ENCODE results near the gene KLK11. TPM values are rescaled to one million over a fixed set of nuclear protein-coding genes. Genes with fewer than 3 reads are reported as not detected.

Gene KLK11
- total and polyA plus RNA-seq, 9 donors = 0.34 to 2.1 (median 0.45) TPM; not detected in 6

DNA sequence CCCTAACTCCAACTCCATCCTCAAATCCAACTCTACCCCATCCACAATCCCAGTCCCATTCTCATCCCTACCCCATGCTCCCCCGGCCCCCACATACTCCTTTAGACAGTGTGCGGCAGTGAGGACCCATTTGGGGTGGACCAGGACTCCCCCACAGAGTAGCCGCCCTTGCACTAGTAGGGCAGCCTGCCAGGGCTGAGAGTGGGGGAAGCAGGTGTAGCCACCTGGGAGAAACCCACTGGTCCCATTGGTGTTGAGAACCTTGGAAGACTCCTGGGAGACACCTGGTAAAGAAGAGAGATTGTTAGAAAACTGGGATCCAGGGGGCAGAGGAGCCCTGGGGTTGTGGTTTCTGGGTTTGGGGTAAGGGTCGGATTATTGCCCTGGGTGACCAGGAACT lies 33.9 kb upstream of the KLK11 start:
- H3K4me3 ChIP-seq (ENCODE audit: low read length) = no peak overlapping the region
- H3K36me3 ChIP-seq (ENCODE audit: control insufficient read depth, insufficient read depth, low read length) = no peaks in the 10 kb centered on the region
- no peaks in the 10 kb centered on the region for H3K4me1 ChIP-seq (ENCODE audit: control insufficient read depth, insufficient read depth, low read length)
- H3K9me3 ChIP-seq (replicated peaks; ENCODE audit: control insufficient read depth, low read depth, low read length) = no peaks in the 10 kb centered on the region
- no peak overlapping the region for H3K27ac ChIP-seq (ENCODE audit: low read length)
- peaks cover 12% of the 10 kb centered on the region for H3K27me3 ChIP-seq (ENCODE audit: control insufficient read depth, insufficient read depth, low read length)
- 30% methylated on average over 1 of the region's 4 CpGs for WGBS (ENCODE audit: insufficient coverage)
- DNase-seq = no peak

DNA sequence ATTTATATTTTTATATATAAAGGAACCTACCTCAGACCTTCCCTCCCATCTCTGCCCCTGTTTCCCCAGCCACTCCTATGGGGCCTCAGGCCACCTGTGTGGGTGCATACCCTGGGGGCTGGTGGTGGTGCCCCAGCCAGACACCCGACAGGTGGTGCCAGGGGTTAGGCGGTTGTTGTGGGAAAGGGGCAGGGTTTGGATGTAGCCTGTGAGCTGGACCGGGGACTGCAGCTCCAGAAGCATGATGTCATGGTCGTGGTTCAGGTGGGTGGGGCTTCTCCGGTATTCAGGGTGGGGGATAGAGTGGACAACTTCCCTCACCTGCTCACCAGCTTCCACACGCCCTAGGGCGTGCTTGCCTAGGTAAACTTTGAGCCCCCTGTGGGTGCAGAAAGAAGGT lies 33.3 kb upstream of the KLK11 start:
- DNase-seq = no peak
- Histone ChIP-seq H3K27ac (ENCODE audit: low read length) (no peak overlapping the region), H3K4me3 (ENCODE audit: low read length) (no peak overlapping the region), H3K9me3 (replicated peaks; ENCODE audit: control insufficient read depth, low read depth, low read length) (no peaks in the 10 kb centered on the region), H3K36me3 (ENCODE audit: control insufficient read depth, insufficient read depth, low read length) (no peaks in the 10 kb centered on the region), H3K27me3 (ENCODE audit: control insufficient read depth, insufficient read depth, low read length) (peaks cover 6% of the 10 kb centered on the region), H3K4me1 (ENCODE audit: control insufficient read depth, insufficient read depth, low read length) (no peaks in the 10 kb centered on the region)
- WGBS (ENCODE audit: insufficient coverage) = no CpG with 5 or more reads among the region's 7 CpGs

DNA sequence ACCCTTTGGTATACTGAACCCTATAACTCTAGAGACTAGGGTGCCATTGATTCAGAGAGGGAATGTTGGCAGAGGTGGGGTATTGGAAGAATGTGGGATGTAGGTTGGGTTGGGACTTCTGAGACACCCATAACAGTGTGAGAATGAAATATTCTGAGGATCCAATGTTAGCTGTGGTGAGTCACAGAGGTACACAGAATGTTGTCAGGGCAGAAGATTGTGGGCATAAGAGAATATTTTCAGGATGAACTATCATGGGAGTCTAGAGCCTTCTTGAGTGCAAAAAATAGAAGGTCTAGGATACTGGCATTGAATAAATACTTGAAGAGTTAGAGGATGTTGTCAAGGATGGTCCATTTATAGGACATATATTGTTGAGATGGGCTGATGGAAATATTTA lies 29.4 kb upstream of the KLK11 start:
- no peaks in the 10 kb centered on the region for H3K4me1 ChIP-seq (ENCODE audit: control insufficient read depth, insufficient read depth, low read length)
- no peak overlapping the region for H3K4me3 ChIP-seq (ENCODE audit: low read length)
- no peaks in the 10 kb centered on the region for H3K9me3 ChIP-seq (replicated peaks; ENCODE audit: control insufficient read depth, low read depth, low read length)
- H3K27me3 ChIP-seq (ENCODE audit: control insufficient read depth, insufficient read depth, low read length) = no peaks in the 10 kb centered on the region
- DNase-seq = no peak
- no peak overlapping the region for H3K27ac ChIP-seq (ENCODE audit: low read length)
- H3K36me3 ChIP-seq (ENCODE audit: control insufficient read depth, insufficient read depth, low read length) = no peaks in the 10 kb centered on the region

DNA sequence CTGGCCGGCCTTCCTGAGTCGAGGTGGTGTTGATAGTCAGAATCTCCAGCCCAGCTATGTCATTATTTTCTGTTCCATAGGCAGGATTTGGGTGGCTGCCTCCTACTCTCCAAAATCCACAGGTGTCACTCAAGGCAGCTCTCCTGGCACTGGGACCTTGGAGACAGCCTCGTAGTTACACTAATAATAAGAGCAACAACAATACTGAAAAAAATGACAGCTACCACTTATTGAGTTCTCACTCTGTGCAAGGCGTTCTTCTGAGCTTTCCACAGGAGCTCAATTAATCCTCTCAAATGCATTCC lies 20.6 kb upstream of the KLK11 start:
- H3K36me3 ChIP-seq (ENCODE audit: control insufficient read depth, insufficient read depth, low read length) = no peaks in the 10 kb centered on the region
- DNase-seq = no peak
- H3K4me3 ChIP-seq (ENCODE audit: low read length) = no peak overlapping the region
- no peaks in the 10 kb centered on the region for H3K27me3 ChIP-seq (ENCODE audit: control insufficient read depth, insufficient read depth, low read length)
- WGBS (ENCODE audit: insufficient coverage) = 10% methylated on average over 2 of the region's 4 CpGs
- no peak overlapping the region for H3K27ac ChIP-seq (ENCODE audit: low read length)
- no peaks in the 10 kb centered on the region for H3K9me3 ChIP-seq (replicated peaks; ENCODE audit: control insufficient read depth, low read depth, low read length)
- H3K4me1 ChIP-seq (ENCODE audit: control insufficient read depth, insufficient read depth, low read length) = no peaks in the 10 kb centered on the region

DNA sequence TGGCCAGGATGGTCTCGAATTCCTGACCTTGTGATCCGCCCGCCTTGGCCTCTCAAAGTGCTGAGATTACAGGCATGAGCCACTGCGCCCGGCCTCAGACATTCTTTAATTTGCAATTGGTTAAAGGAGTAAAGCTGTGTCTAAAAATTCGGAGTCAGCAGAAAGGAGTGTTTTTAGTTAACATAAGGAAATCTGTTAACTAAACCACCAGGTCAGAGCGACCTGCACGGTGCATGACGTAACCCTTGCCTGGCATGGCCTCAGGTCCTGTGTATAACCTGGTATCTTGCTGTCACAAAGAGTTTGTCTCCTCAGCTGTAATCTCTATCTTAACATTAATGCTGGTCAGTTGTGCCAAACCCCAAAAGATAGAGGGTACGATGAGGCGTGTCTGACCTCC lies 17.9 kb upstream of the KLK11 start:
- no peak overlapping the region for H3K27ac ChIP-seq (ENCODE audit: low read length)
- H3K9me3 ChIP-seq (replicated peaks; ENCODE audit: control insufficient read depth, low read depth, low read length) = no peaks in the 10 kb centered on the region
- no peak overlapping the region for H3K4me3 ChIP-seq (ENCODE audit: low read length)
- no peak for DNase-seq
- H3K27me3 ChIP-seq (ENCODE audit: control insufficient read depth, insufficient read depth, low read length) = no peaks in the 10 kb centered on the region
- H3K4me1 ChIP-seq (ENCODE audit: control insufficient read depth, insufficient read depth, low read length) = no peaks in the 10 kb centered on the region
- H3K36me3 ChIP-seq (ENCODE audit: control insufficient read depth, insufficient read depth, low read length) = no peaks in the 10 kb centered on the region
- 69% methylated on average over 8 of the region's 11 CpGs for WGBS (ENCODE audit: insufficient coverage)

DNA sequence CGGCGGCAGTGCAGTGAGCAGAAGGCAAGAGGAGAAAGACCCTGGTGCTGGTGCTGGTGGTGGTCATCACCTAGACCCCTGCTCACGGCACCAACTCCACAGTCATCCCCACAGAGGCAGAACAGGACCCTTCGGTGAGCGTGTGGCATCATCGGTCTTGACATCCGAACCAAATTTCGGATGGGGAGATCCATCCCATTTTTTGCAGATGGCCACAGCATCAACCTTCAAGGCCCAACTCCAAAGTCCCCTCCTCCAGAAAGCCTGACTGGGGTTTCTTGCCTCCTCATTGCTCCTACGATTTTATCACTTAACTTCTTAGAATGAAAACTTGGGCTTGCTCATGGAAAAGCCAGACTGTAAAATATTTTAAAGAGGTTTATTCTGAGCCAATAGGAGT lies 17.1 kb upstream of the KLK11 start:
- Histone ChIP-seq H3K36me3 (ENCODE audit: control insufficient read depth, insufficient read depth, low read length) (no peaks in the 10 kb centered on the region), H3K27me3 (ENCODE audit: control insufficient read depth, insufficient read depth, low read length) (no peaks in the 10 kb centered on the region), H3K27ac (ENCODE audit: low read length) (no peak overlapping the region), H3K4me3 (ENCODE audit: low read length) (no peak overlapping the region), H3K4me1 (ENCODE audit: control insufficient read depth, insufficient read depth, low read length) (no peaks in the 10 kb centered on the region), H3K9me3 (replicated peaks; ENCODE audit: control insufficient read depth, low read depth, low read length) (no peaks in the 10 kb centered on the region)
- no peak for DNase-seq
- 93% methylated on average over 7 of the region's 9 CpGs for WGBS (ENCODE audit: insufficient coverage)

DNA sequence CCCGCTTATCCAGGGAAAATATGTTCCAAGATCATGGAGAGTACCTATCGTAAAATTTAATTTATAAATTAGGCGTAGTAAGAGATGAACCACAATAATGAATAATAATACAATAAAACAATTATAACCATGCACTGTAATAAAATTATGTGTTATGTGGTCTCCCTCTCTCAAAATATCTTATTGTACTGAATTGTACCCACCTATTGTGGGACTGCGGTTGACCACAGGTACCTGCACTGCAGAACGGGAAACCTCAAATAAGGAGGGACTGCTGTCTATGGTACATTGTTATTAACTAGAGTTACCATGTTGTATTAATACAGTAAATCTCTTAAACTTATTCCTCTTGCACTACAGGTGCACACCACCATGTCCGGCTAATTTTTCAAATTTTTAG lies 13.7 kb upstream of the KLK11 start:
- H3K36me3 ChIP-seq (ENCODE audit: control insufficient read depth, insufficient read depth, low read length) = no peaks in the 10 kb centered on the region
- DNase-seq = no peak
- no peak overlapping the region for H3K27ac ChIP-seq (ENCODE audit: low read length)
- H3K27me3 ChIP-seq (ENCODE audit: control insufficient read depth, insufficient read depth, low read length) = no peaks in the 10 kb centered on the region
- no peaks in the 10 kb centered on the region for H3K4me1 ChIP-seq (ENCODE audit: control insufficient read depth, insufficient read depth, low read length)
- H3K4me3 ChIP-seq (ENCODE audit: low read length) = no peak overlapping the region
- WGBS (ENCODE audit: insufficient coverage) = no CpG with 5 or more reads among the region's 6 CpGs
- H3K9me3 ChIP-seq (replicated peaks; ENCODE audit: control insufficient read depth, low read depth, low read length) = no peaks in the 10 kb centered on the region

DNA sequence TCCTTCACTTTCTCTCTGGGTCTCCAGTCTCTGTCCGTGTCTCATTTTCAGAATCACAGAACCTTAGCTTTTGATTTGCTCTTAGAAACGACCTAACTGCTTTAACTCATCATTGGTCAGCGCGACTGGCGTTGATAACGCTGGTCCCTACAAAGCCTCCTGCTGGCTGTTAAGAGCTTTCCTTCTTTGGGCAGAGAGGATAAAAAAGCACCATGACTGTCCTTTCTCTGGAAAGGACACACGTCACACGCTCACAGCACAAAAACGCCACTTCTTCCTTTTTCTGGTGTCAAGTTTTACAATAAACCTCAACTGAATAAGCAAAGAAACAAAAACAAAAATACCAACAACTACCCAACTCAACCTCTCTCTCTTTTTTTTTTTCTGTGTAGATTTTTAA lies 10.1 kb upstream of the KLK11 start:
- Histone ChIP-seq H3K4me3 (ENCODE audit: low read length) (no peak overlapping the region), H3K9me3 (replicated peaks; ENCODE audit: control insufficient read depth, low read depth, low read length) (no peaks in the 10 kb centered on the region), H3K4me1 (ENCODE audit: control insufficient read depth, insufficient read depth, low read length) (no peaks in the 10 kb centered on the region), H3K27ac (ENCODE audit: low read length) (no peak overlapping the region), H3K27me3 (ENCODE audit: control insufficient read depth, insufficient read depth, low read length) (peaks cover 2% of the 10 kb centered on the region), H3K36me3 (ENCODE audit: control insufficient read depth, insufficient read depth, low read length) (no peaks in the 10 kb centered on the region)
- 54% methylated on average over 6 of the region's 9 CpGs for WGBS (ENCODE audit: insufficient coverage)
- DNase-seq = no peak

DNA sequence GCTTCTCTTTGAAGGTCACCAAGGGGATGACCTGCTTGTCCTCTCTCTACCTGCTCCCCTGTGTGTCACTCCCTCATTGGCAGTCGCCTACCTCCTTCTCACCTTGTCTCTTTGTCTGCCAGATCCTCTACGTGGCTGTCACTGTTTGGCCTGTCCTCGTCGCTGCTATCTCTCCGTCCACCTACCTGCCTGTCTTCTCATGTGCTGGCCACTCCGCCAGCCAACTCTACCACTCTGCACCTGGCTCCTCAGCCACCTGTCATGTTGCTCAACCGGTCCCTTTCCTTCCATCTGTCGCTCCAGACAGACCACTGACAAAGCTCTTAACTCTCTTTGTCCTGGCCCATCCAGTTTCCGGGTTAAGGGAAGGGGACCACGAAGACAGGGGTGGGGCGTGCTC lies 8.3 kb upstream of the KLK11 start, which contains the start of gene KLK12:
TSS of gene KLK12 (minus strand) at position 299 of the 400 bp plus-strand sequence. CDS start 381 bp downstream, outside the sequence.
- H3K4me1 ChIP-seq (ENCODE audit: control insufficient read depth, insufficient read depth, low read length) = no peaks in the 10 kb centered on the region
- DNase-seq = no peak
- WGBS (ENCODE audit: insufficient coverage) = 53% methylated on average over 7 of the region's 11 CpGs
- H3K27me3 ChIP-seq (ENCODE audit: control insufficient read depth, insufficient read depth, low read length) = peaks cover 2% of the 10 kb centered on the region
- no peak within 1 kb of the TSS for H3K4me3 ChIP-seq (ENCODE audit: low read length)
- no peak within 1 kb of the TSS for H3K27ac ChIP-seq (ENCODE audit: low read length)
- H3K9me3 ChIP-seq (replicated peaks; ENCODE audit: control insufficient read depth, low read depth, low read length) = no peaks in the 10 kb centered on the region
- H3K36me3 ChIP-seq (ENCODE audit: control insufficient read depth, insufficient read depth, low read length) = no peaks in the 10 kb centered on the region

DNA sequence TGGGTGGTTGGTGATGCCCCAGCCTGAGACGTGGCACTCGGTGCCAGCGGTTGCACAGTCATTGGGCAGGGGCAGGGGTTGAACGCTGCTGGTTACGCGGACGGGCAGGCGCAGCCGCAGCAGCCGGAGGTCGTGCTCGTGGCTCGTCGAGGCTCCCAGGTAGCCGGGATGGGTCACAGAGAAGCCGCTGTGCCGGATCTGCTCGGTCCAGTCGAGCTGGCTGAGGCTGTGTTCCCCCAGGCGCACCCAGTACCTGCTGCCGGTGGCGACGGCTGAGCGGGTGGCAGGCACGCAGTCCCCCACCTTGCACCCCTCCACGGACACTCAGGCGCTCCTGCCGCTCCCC lies 5.4 kb upstream of the KLK11 start:
- H3K27me3 ChIP-seq (ENCODE audit: control insufficient read depth, insufficient read depth, low read length) = peaks cover 6% of the 10 kb centered on the region
- H3K4me1 ChIP-seq (ENCODE audit: control insufficient read depth, insufficient read depth, low read length) = no peaks in the 10 kb centered on the region
- H3K27ac ChIP-seq (ENCODE audit: low read length) = no peak overlapping the region
- no peaks in the 10 kb centered on the region for H3K36me3 ChIP-seq (ENCODE audit: control insufficient read depth, insufficient read depth, low read length)
- H3K4me3 ChIP-seq (ENCODE audit: low read length) = no peak overlapping the region
- 90% methylated on average over 28 of the region's 28 CpGs for WGBS (ENCODE audit: insufficient coverage)
- no peaks in the 10 kb centered on the region for H3K9me3 ChIP-seq (replicated peaks; ENCODE audit: control insufficient read depth, low read depth, low read length)
- DNase-seq = no peak

DNA sequence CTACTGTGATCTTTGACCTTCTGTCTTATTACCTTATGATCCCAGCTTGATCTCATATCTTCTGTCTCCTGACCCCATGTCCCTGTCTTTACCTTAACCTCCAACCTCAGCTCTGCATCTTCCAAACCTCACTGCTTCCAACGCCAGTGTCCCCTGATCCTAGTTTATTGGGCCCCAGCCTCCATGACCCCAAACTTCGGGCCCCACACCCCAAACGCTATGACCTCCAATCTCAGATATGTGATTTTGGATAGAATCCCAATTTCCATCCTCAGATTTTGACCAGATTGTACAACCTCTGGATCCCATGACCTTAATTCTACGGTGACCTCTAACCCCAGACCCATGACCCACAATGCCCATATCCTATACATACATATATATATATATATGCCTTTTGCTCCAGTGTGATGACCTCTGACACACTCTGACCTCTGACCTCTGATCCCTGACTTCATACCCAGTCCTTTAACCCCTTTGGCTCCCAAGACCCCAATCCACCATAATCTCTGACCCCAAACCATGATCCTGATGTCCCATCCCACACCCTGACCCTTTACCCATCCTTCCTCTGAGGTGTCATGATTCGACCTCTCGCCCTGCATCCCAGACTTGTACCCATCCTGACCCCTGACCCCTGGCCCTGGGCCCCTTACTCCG lies 4.9 kb upstream of the KLK11 start:
- Histone ChIP-seq H3K4me3 (ENCODE audit: low read length) (no peak overlapping the region), H3K36me3 (ENCODE audit: control insufficient read depth, insufficient read depth, low read length) (no peaks in the 10 kb centered on the region), H3K4me1 (ENCODE audit: control insufficient read depth, insufficient read depth, low read length) (no peaks in the 10 kb centered on the region), H3K27me3 (ENCODE audit: control insufficient read depth, insufficient read depth, low read length) (peaks cover 6% of the 10 kb centered on the region), H3K27ac (ENCODE audit: low read length) (no peak overlapping the region), H3K9me3 (replicated peaks; ENCODE audit: control insufficient read depth, low read depth, low read length) (no peaks in the 10 kb centered on the region)
- DNase-seq = no peak
- WGBS (ENCODE audit: insufficient coverage) = 89% methylated on average over 4 of the region's 7 CpGs

Data from muscle of leg (tissue), 11 donors.